NCI-H2196 treated with DMSO at 0.1 percent for 48 hours (cell line): ENCODE measurements around the gene PITPNC1.

Source experiments
- DNase-seq: peaks from one replicate; lab custom pipeline; 2025; ENCODE audit not compliant: unreplicated experiment; lab: John Stamatoyannopoulos, UW

The PITPNC1 gene

GRCh38 chr17:67532326-67532871 lies 155.3 kb downstream of the PITPNC1 start:
- DNase-seq = no peak

- no peak for DNase-seq
Measured at GRCh38 chr17:67534941-67535340, 157.9 kb downstream of the PITPNC1 start.

- DNase-seq = no peak
Measured at GRCh38 chr17:67542219-67543114, 165.4 kb downstream of the PITPNC1 start.

- DNase-seq = no peak
Measured at GRCh38 chr17:67544364-67544955, 167.4 kb downstream of the PITPNC1 start.

- no peak for DNase-seq
Measured at GRCh38 chr17:67546578-67547527, 169.8 kb downstream of the PITPNC1 start.

- DNase-seq = no peak
Measured at GRCh38 chr17:67548693-67549092, 171.6 kb downstream of the PITPNC1 start.

- no peak for DNase-seq
Measured at GRCh38 chr17:67549820-67550219, 172.7 kb downstream of the PITPNC1 start.

GRCh38 chr17:67554634-67555033 lies 177.6 kb downstream of the PITPNC1 start:
- DNase-seq = no peak

GRCh38 chr17:67555855-67556254 lies 178.8 kb downstream of the PITPNC1 start:
- no peak for DNase-seq

GRCh38 chr17:67557052-67557845 lies 180.2 kb downstream of the PITPNC1 start:
- no peak for DNase-seq

GRCh38 chr17:67557921-67558320 lies 180.8 kb downstream of the PITPNC1 start:
- no peak for DNase-seq

GRCh38 chr17:67558740-67559380 lies 181.8 kb downstream of the PITPNC1 start:
- DNase-seq = no peak

- DNase-seq = no peak
Measured at GRCh38 chr17:67559381-67559966, 182.4 kb downstream of the PITPNC1 start.

- DNase-seq = no peak
Measured at GRCh38 chr17:67562005-67562404, 184.9 kb downstream of the PITPNC1 start.

GRCh38 chr17:67563692-67564228 lies 186.7 kb downstream of the PITPNC1 start:
- no peak for DNase-seq

GRCh38 chr17:67565068-67565467 lies 188.0 kb downstream of the PITPNC1 start:
- no peak for DNase-seq

- DNase-seq = no peak
Measured at GRCh38 chr17:67566656-67567055, 189.6 kb downstream of the PITPNC1 start.

GRCh38 chr17:67569015-67569451 lies 192.0 kb downstream of the PITPNC1 start:
- DNase-seq = no peak

GRCh38 chr17:67569873-67570272 lies 192.8 kb downstream of the PITPNC1 start:
- DNase-seq = no peak
